ENCODE results near the gene RPL31.

- TF ChIP-seq CTCF (IDR thresholded peaks at IDR 0.05; ENCODE audit: low read length) = no peak
- TF ChIP-seq EZH2 (IDR thresholded peaks at IDR 0.05; ENCODE audit: borderline replicate concordance, low read length) = no peak
Observed at GRCh38 chr2:101041413-101041812, 39.3 kb downstream of the RPL31 start.

Measured in OCI-LY1 (cell line).